Smooth muscle cell (in vitro differentiated cells): ENCODE results near the gene FBRSL1. TPM values are rescaled to one million over a fixed set of nuclear protein-coding genes. Genes with fewer than 3 reads are reported as not detected.

Source experiments
- DNase-seq: peaks from one replicate; lab custom pipeline; 2025; ENCODE audit not compliant: unreplicated experiment; lab: John Stamatoyannopoulos, UW
- H2AFZ ChIP-seq: fragments of 200-600 bp; sonication (generic); 2 replicates; pipeline ENCODE4 v1.6.0; 2016; ENCODE audit warnings: antibody characterized with exemption, low read depth, mild to moderate bottlenecking
- H3F3A ChIP-seq: fragments of 200-600 bp; sonication (generic); 2 replicates; pipeline ENCODE4 v1.6.0; 2017; ENCODE audit warnings: antibody characterized with exemption, low read depth
- H3K27ac ChIP-seq: fragments of 200-600 bp; sonication (generic); 2 replicates; pipeline ENCODE4 v1.5.1; 2016; ENCODE audit warnings: low read depth, mild to moderate bottlenecking
- H3K27me3 ChIP-seq: fragments of 200-600 bp; sonication (generic); 2 replicates; pipeline ENCODE4 v1.6.1; 2016; ENCODE audit warnings: low read depth, mild to moderate bottlenecking
- H3K36me3 ChIP-seq: fragments of 200-600 bp; sonication (generic); 2 replicates; pipeline ENCODE4 v1.5.1; 2016; ENCODE audit warnings: low read depth
- H3K4me1 ChIP-seq: fragments of 200-600 bp; sonication (generic); 2 replicates; pipeline ENCODE4 v1.5.1; 2016; ENCODE audit warnings: low read depth
- H3K4me2 ChIP-seq: fragments of 200-600 bp; sonication (generic); 2 replicates; pipeline ENCODE4 v1.6.0; 2016; ENCODE audit warnings: mild to moderate bottlenecking
- H3K4me3 ChIP-seq: fragments of 200-600 bp; sonication (generic); 2 replicates; pipeline ENCODE4 v1.5.1; 2016; ENCODE audit warnings: mild to moderate bottlenecking
- H3K79me2 ChIP-seq: fragments of 200-600 bp; sonication (generic); 2 replicates; pipeline ENCODE4 v1.6.0; 2016; ENCODE audit warnings: low read depth, mild to moderate bottlenecking
- H3K9ac ChIP-seq: fragments of 200-600 bp; sonication (generic); 2 replicates; pipeline ENCODE4 v1.6.0; 2016; ENCODE audit warnings: low read depth
- H3K9me3 ChIP-seq: fragments of 200-600 bp; sonication (generic); replicated peaks from 2 replicates; pipeline ENCODE4 v1.5.1; 2016; ENCODE audit warnings: low read depth
- H4K20me1 ChIP-seq: fragments of 200-600 bp; sonication (generic); 2 replicates; pipeline ENCODE4 v1.6.0; 2016; ENCODE audit warnings: low read depth
- CTCF ChIP-seq: fragments of 200-600 bp; sonication (generic); IDR thresholded peaks from 2 replicates; pipeline ENCODE4 v1.5.1; 2017; ENCODE audit warnings: borderline replicate concordance, mild to moderate bottlenecking, antibody characterized with exemption; ENCODE audit not compliant: insufficient read depth, poor library complexity, severe bottlenecking
- WGBS: methylation state at CpG from one replicate; pipeline ENCODE4 v1.1.7; 2016; ENCODE audit warnings: low lambda C conversion rate; 5-methylcytosine and 5-hydroxymethylcytosine counted together
- polyA plus RNA-seq: library from polyadenylated mRNA; unstranded; fragments of >200 nt; fragmentation: Nextera tagmentation; extraction: Ambion mirVana; gene quantifications from 2 replicates; pipeline ENCODE4 v1.2.1, GENCODE V29; 2016
- total RNA-seq: library from RNA; depleted of rRNA; stranded (reverse); fragments of >200 nt; gene quantifications from 2 replicates; pipeline ENCODE4 v1.2.3, GENCODE V29; 2014

The FBRSL1 gene
- total and polyA plus RNA-seq, 2 experiments from 2014 or later, result 7.9 to 17.6 TPM

- no peaks in the 10 kb centered on the region for H3K4me1 ChIP-seq
- H3K9ac ChIP-seq, result no peak overlapping the region
- H2AFZ ChIP-seq, result no peak overlapping the region
- no peak for TF ChIP-seq CTCF
- peaks cover 25% of the 10 kb centered on the region for H3K27me3 ChIP-seq
- H3K36me3 ChIP-seq, result no peaks in the 10 kb centered on the region
- H4K20me1 ChIP-seq, result no peaks in the 10 kb centered on the region
- no peaks in the 10 kb centered on the region for H3K79me2 ChIP-seq
- no peaks in the 10 kb centered on the region for H3K9me3 ChIP-seq
- no peak overlapping the region for H3K4me2 ChIP-seq
- no peak overlapping the region for H3K4me3 ChIP-seq
- H3K27ac ChIP-seq, result no peak overlapping the region
- no peak for DNase-seq
- WGBS, result 86% methylated on average over 36 of the region's 38 CpGs
- no peaks in the 10 kb centered on the region for H3F3A ChIP-seq
Observed at GRCh38 chr12:132479938-132480622, 9.9 kb upstream of the FBRSL1 start.

GRCh38 chr12:132480623-132481132, 9.3 kb upstream of the FBRSL1 start:
- Histone ChIP-seq H3K4me2 (no peak overlapping the region), H3F3A (no peaks in the 10 kb centered on the region), H3K36me3 (no peaks in the 10 kb centered on the region), H3K9me3 (no peaks in the 10 kb centered on the region), H4K20me1 (no peaks in the 10 kb centered on the region), H3K4me3 (no peak overlapping the region), H3K27ac (no peak overlapping the region), H2AFZ (no peak overlapping the region), H3K4me1 (no peaks in the 10 kb centered on the region), H3K9ac (no peak overlapping the region), H3K79me2 (no peaks in the 10 kb centered on the region), H3K27me3 (peaks cover 25% of the 10 kb centered on the region)
- no peak for DNase-seq
- no peak for TF ChIP-seq CTCF
- 83% methylated on average over 14 of the region's 14 CpGs for WGBS

GRCh38 chr12:132481345-132481744, 8.6 kb upstream of the FBRSL1 start:
- Histone ChIP-seq H3K4me1 (no peaks in the 10 kb centered on the region), H3K4me3 (no peak overlapping the region), H3K27ac (no peak overlapping the region), H3K9me3 (no peaks in the 10 kb centered on the region), H3K27me3 (peaks cover 25% of the 10 kb centered on the region), H4K20me1 (no peaks in the 10 kb centered on the region), H3K4me2 (no peak overlapping the region), H3F3A (no peaks in the 10 kb centered on the region), H3K79me2 (no peaks in the 10 kb centered on the region), H3K9ac (no peak overlapping the region), H2AFZ (no peak overlapping the region), H3K36me3 (no peaks in the 10 kb centered on the region)
- TF ChIP-seq CTCF, result no peak
- 87% methylated on average over 11 of the region's 11 CpGs for WGBS
- no peak for DNase-seq
